IMR-90 (cell line): ENCODE measurements around the gene LDB2. TPM values are rescaled to one million over a fixed set of nuclear protein-coding genes. Genes with fewer than 3 reads are reported as not detected.
A peak's percentile ranks its signal among the peaks of the same experiment; 100 is the strongest.

Experiments used
- ATAC-seq: fragments of 200-7000 bp; cut with Tn5 transposase; 2 replicates; pipeline ENCODE4 v1.9.1; 2020; ENCODE audit warnings: low read depth, mild to moderate bottlenecking, moderate library complexity
- BruUV-seq: library from RNA; stranded (reverse); fragments of 400-500 nt; replicated peaks from 2 replicates; lab custom pipeline; 2021; lab: Mats Ljungman, UMichigan
- CTCF ChIA-PET: fragments of 300-600 bp; formaldehyde crosslinking; extraction: SDS; loops from one replicate; lab custom pipeline; 2021; ENCODE audit warnings: antibody characterized with exemption; lab: Yijun Ruan, JAX
- POLR2A ChIA-PET: fragments of 300-600 bp; sonication (Branson Sonifier 250); formaldehyde crosslinking; loops from one replicate; lab custom pipeline; 2022; ENCODE audit warnings: antibody characterized with exemption; ENCODE audit not compliant: unreplicated experiment; lab: Charles Lee
- DNase-seq: peaks from one replicate; pipeline ENCODE4 v3.0.0; 2013
- H2AFZ ChIP-seq: replicated peaks from 2 replicates; pipeline ENCODE3; 2013; ENCODE audit warnings: low read length, mild to moderate bottlenecking; ENCODE audit not compliant: poor library complexity
- H2AK5ac ChIP-seq: 2 replicates; pipeline ENCODE4 v1.6.1; 2013; ENCODE audit warnings: low read depth, low read length, inconsistent platforms
- H2AK9ac ChIP-seq: replicated peaks from 2 replicates; pipeline ENCODE3; 2013; ENCODE audit warnings: mild to moderate bottlenecking, low read depth, low read length, moderate library complexity; ENCODE audit not compliant: poor library complexity
- H2BK120ac ChIP-seq: 2 replicates; pipeline ENCODE4 v1.6.1; 2013; ENCODE audit warnings: low read depth, low read length, inconsistent platforms
- H2BK15ac ChIP-seq: 3 replicates; pipeline ENCODE4 v1.6.1; 2013; ENCODE audit warnings: low read depth, low read length, inconsistent platforms
- H2BK20ac ChIP-seq: 2 replicates; pipeline ENCODE4 v1.6.1; 2013; ENCODE audit warnings: low read depth, mild to moderate bottlenecking, inconsistent platforms, low read length, moderate library complexity
- H2BK5ac ChIP-seq: 2 replicates; pipeline ENCODE4 v1.6.1; 2013; ENCODE audit warnings: mild to moderate bottlenecking, low read depth, low read length, inconsistent platforms; ENCODE audit not compliant: poor library complexity, severe bottlenecking
- H3K14ac ChIP-seq: replicated peaks from 2 replicates; pipeline ENCODE4 v1.6.1; 2013; ENCODE audit warnings: low read depth, low read length, inconsistent platforms
- H3K18ac ChIP-seq: 2 replicates; pipeline ENCODE4 v1.6.1; 2013; ENCODE audit warnings: low read depth, low read length, control low read depth
- H3K23ac ChIP-seq: 2 replicates; pipeline ENCODE4 v1.6.1; 2013; ENCODE audit warnings: low read depth, low read length, inconsistent platforms
- H3K27ac ChIP-seq: 2 replicates; pipeline ENCODE4 v1.5.1; 2013; ENCODE audit warnings: mild to moderate bottlenecking, control low read depth, low read length; ENCODE audit not compliant: insufficient read depth
- H3K27me3 ChIP-seq: 2 replicates; pipeline ENCODE4 v1.6.1; 2013; ENCODE audit warnings: low read length; ENCODE audit not compliant: control insufficient read depth, insufficient read depth
- H3K36me3 ChIP-seq: 2 replicates; pipeline ENCODE4 v1.6.1; 2013; ENCODE audit warnings: low read length, mixed read lengths; ENCODE audit not compliant: control insufficient read depth, insufficient read depth
- H3K4ac ChIP-seq: 2 replicates; pipeline ENCODE4 v1.6.1; 2013; ENCODE audit warnings: low read depth, low read length, inconsistent platforms
- H3K4me1 ChIP-seq: 2 replicates; pipeline ENCODE4 v1.6.1; 2013; ENCODE audit warnings: low read length, mixed read lengths; ENCODE audit not compliant: control insufficient read depth, insufficient read depth
- H3K4me2 ChIP-seq: 2 replicates; pipeline ENCODE4 v1.6.1; 2013; ENCODE audit warnings: low read depth, mild to moderate bottlenecking, control low read depth, low read length, moderate library complexity
- H3K4me3 ChIP-seq: 2 replicates; pipeline ENCODE4 v1.5.1; 2013; ENCODE audit warnings: low read depth, mild to moderate bottlenecking, control low read depth, low read length, moderate library complexity; ENCODE audit not compliant: insufficient read depth
- H3K56ac ChIP-seq: 2 replicates; pipeline ENCODE4 v1.6.1; 2013; ENCODE audit warnings: low read length, inconsistent platforms; ENCODE audit not compliant: insufficient read depth; ENCODE audit errors: extremely low read depth
- H3K79me1 ChIP-seq, 2 experiments: 2 replicates each; pipeline ENCODE4 v1.6.1; 2013; ENCODE audit warnings: low read length in 2 of 2, inconsistent platforms in 1 of 2, low read depth in 1 of 2
- H3K9ac ChIP-seq: 2 replicates; pipeline ENCODE4 v1.6.1; 2013; ENCODE audit warnings: low read depth, low read length, control low read depth
- H3K9me1 ChIP-seq: 2 replicates; pipeline ENCODE4 v1.6.1; 2013; ENCODE audit warnings: low read length, inconsistent platforms; ENCODE audit not compliant: insufficient read depth
- H3K9me3 ChIP-seq: 2 replicates; pipeline ENCODE4 v1.6.1; 2013; ENCODE audit warnings: low read length; ENCODE audit not compliant: control insufficient read depth, insufficient read depth
- H4K20me1 ChIP-seq: 2 replicates; pipeline ENCODE4 v1.6.1; 2013; ENCODE audit warnings: low read length, inconsistent platforms; ENCODE audit not compliant: insufficient read depth
- H4K5ac ChIP-seq: 2 replicates; pipeline ENCODE4 v1.6.1; 2013; ENCODE audit warnings: mild to moderate bottlenecking, low read depth, low read length, control low read depth
- H4K8ac ChIP-seq, 2 experiments: 2 replicates each; pipeline ENCODE4 v1.6.1; 2013; ENCODE audit warnings: low read depth in 2 of 2, low read length in 2 of 2, control low read depth in 1 of 2, inconsistent platforms in 1 of 2
- H4K91ac ChIP-seq: 2 replicates; pipeline ENCODE4 v1.6.1; 2013; ENCODE audit warnings: low read depth, low read length, inconsistent platforms; ENCODE audit not compliant: insufficient read depth
- CEBPB ChIP-seq: IDR thresholded peaks from 2 replicates; pipeline ENCODE4 v1.6.1; 2012; ENCODE audit warnings: low read depth, low read length, improper control_type of control experiment
- ELK1 ChIP-seq: fragments of 150-350 bp; IDR thresholded peaks from 2 replicates; pipeline ENCODE4 v1.6.1; 2016; ENCODE audit warnings: low read depth, mild to moderate bottlenecking, low read length, moderate library complexity, borderline replicate concordance
- FOS ChIP-seq: fragments of 150-350 bp; IDR thresholded peaks from 2 replicates; pipeline ENCODE4 v1.6.1; 2016; ENCODE audit warnings: low read depth, low read length
- RAD21 ChIP-seq: IDR thresholded peaks from 2 replicates; pipeline ENCODE4 v1.6.1; 2012; ENCODE audit warnings: low read length, improper control_type of control experiment
- RFX5 ChIP-seq: IDR thresholded peaks from 2 replicates; pipeline ENCODE4 v1.8.0; 2012; ENCODE audit warnings: low read depth, mild to moderate bottlenecking, low read length, moderate library complexity
- USF2 ChIP-seq: fragments of 150-350 bp; IDR thresholded peaks from 2 replicates; pipeline ENCODE4 v1.6.1; 2017; ENCODE audit warnings: mild to moderate bottlenecking, antibody characterized with exemption, low read length, low read depth
- WGBS, 2 experiments: methylation state at CpG; one replicate each; pipeline versions ENCODE4 v1.1.5 to v1.1.7; 2013; ENCODE audit warnings: missing lambda C conversion rate in 2 of 2; ENCODE audit not compliant: insufficient read length in 1 of 2; ENCODE audit errors: extremely low coverage in 2 of 2; 5-methylcytosine and 5-hydroxymethylcytosine counted together
- dilution Hi-C: fragments of 300-500 bp; cut with HindIII; formaldehyde crosslinking; loops from one replicate; pipeline ENCODE4 v1.14.3; 2018; ENCODE audit warnings: low sequenced_read_pairs; ENCODE audit not compliant: unreplicated experiment
- in situ Hi-C: fragments of 300-500 bp; cut with MboI; formaldehyde crosslinking; loops from 3 replicates; pipeline ENCODE4 v1.14.3; 2019; ENCODE audit warnings: low sequenced_read_pairs, inconsistent platforms, mixed read lengths
- intact Hi-C: fragments of 100-400 bp; cut with micrococcal nuclease; formaldehyde crosslinking; loops from 2 replicates; pipeline ENCODE4 v1.10.0; 2022
- polyA plus RNA-seq, 3 experiments: library from polyadenylated mRNA; depleted of rRNA; stranded (reverse); fragments of >200 nt; gene quantifications; 2 replicates each; pipeline ENCODE4 v1.2.3, GENCODE V29; 2012; ENCODE audit warnings: low replicate concordance in 1 of 3
- total RNA-seq: library from RNA; depleted of rRNA; stranded (reverse); fragments of >200 nt; gene quantifications from 2 replicates; pipeline ENCODE4 v1.2.3, GENCODE V29; 2012

The LDB2 gene
- total and polyA plus RNA-seq, 2 of the 4 experiments (the other 2 are of a cell fraction) = 67.9 to 116 TPM

- Histone ChIP-seq H3K79me1 (peaks cover 3 to 26% of the 10 kb centered on the region in 2 experiments; a peak in 2 of 4 replicates), H3K9ac (no peak overlapping the region), H2AK5ac (peak overlapping the region; percentile 78), H3K4me2 (no peak overlapping the region), H2BK20ac (peak overlapping the region; percentile 77), H3K18ac (peak overlapping the region; percentile 8; the same call in 1 of the 2 replicates), H3K27me3 (no peaks in the 10 kb centered on the region), H3K9me3 (no peaks in the 10 kb centered on the region), H2BK120ac (peak overlapping the region; percentile 81), H3K4ac (peak overlapping the region; percentile 77), H2AFZ (peak overlapping the region; percentile 13), H2BK5ac (peak overlapping the region; percentile 91), H3K23ac (no peak overlapping the region), H4K8ac (peak overlapping the region in 1 of 2 experiments; percentile 26; a peak in 1 of 4 replicates), H3K4me1 (peaks cover 11% of the 10 kb centered on the region), H2BK15ac (peak overlapping the region; percentile 94; the same call in 1 of the 3 replicates), H4K91ac (peak overlapping the region; percentile 74), H2AK9ac (peak overlapping the region; percentile 31), H3K9me1 (peaks cover 6% of the 10 kb centered on the region; the same call in 1 of the 2 replicates), H3K14ac (no peak overlapping the region), H3K4me3 (no peak overlapping the region), H4K20me1 (no peaks in the 10 kb centered on the region), H3K36me3 (no peaks in the 10 kb centered on the region), H4K5ac (peak overlapping the region; percentile 1; the same call in 1 of the 2 replicates), H3K56ac (no peak overlapping the region; the same call in 1 of the 2 replicates), H3K27ac (peak overlapping the region; percentile 82; the same call in 1 of the 2 replicates)
- CTCF ChIA-PET = no interaction called here
- TF ChIP-seq ELK1 = no peak
- 0 out of 2 replicates have a peak, but pooled peaks have one; percentile 52 for TF ChIP-seq CEBPB
- no peak for TF ChIP-seq RFX5
- no peak for TF ChIP-seq USF2
- no peak for TF ChIP-seq RAD21
- peak; percentile 86 for TF ChIP-seq FOS
- POLR2A ChIA-PET = interaction anchor here (0.8 kb wide), 2 partner anchors 11 to 20 kb away, joined by 3 to 4 read pairs; no protein-coding TSS in a partner anchor
- ATAC-seq = peak; percentile 78
- intact Hi-C loops (no loop called here), in situ Hi-C loops (no loop called here), dilution Hi-C loops (no loop called here)
- DNase-seq = peak; percentile 95
- BruUV-seq = no TSS peak
- WGBS, 2 experiments = no CpG with 5 or more reads among the region's 6 CpGs
Observed at GRCh38 chr4:16843831-16844508, 54.5 kb downstream of the LDB2 start.
